HepG2 (cell line): Measurements from ENCODE around the gene ZNF48.

Experiments used
- CREB1 ChIP-seq, 2 experiments: fragments of 450-650 bp in 1 of 2; IDR thresholded peaks; 2 replicates each; pipeline ENCODE4 v1.6.1; 2016 to 2017; ENCODE audit warnings: control low read depth in 1 of 2, mild to moderate bottlenecking in 1 of 2, missing compliant biosample characterization in 1 of 2, missing genetic modification characterization in 1 of 2
- EP300 ChIP-seq, 3 experiments: sonication (generic) in 1 of 3; formaldehyde crosslinking in 1 of 3; IDR thresholded peaks; 2 replicates each; pipeline versions ENCODE4 v1.5.1 to v1.6.1; 2011 to 2020; ENCODE audit warnings: low read depth in 2 of 3, low read length in 2 of 3, borderline replicate concordance in 1 of 3, improper control_type of control experiment in 1 of 3, mild to moderate bottlenecking in 1 of 3, missing genetic modification reagents in 1 of 3, moderate library complexity in 1 of 3
- RXRA ChIP-seq: sonication (generic); formaldehyde crosslinking; IDR thresholded peaks from 2 replicates; pipeline ENCODE4 v1.5.1; 2020; ENCODE audit warnings: missing genetic modification reagents
- ZNF33B ChIP-seq: sonication (generic); formaldehyde crosslinking; IDR thresholded peaks from 2 replicates; pipeline ENCODE4 v1.5.1; 2020; ENCODE audit warnings: mild to moderate bottlenecking, missing genetic modification reagents

GRCh38 chr16:30401768-30402425 lies 6.7 kb downstream of the ZNF48 start:
- TF ChIP-seq CREB1 (IDR thresholded peaks at IDR 0.05) = no peak
- TF ChIP-seq CREB1 (CRISPR knock-in tag; IDR thresholded peaks at IDR 0.05) = peak; percentile 67
- peak; percentile 45; the same call in 1 of the 2 replicates for TF ChIP-seq RXRA
- TF ChIP-seq ZNF33B (CRISPR knock-in tag) = no peak
- peak; percentile 33 to 77; a peak in 2 of 4 replicates for TF ChIP-seq EP300 (IDR thresholded peaks at IDR 0.05; ENCODE audit: low read depth in 2 of 2, low read length in 2 of 2)
- peak; percentile 40; the same call in 1 of the 2 replicates for TF ChIP-seq EP300 (CRISPR knock-in tag; IDR thresholded peaks at IDR 0.05; ENCODE audit: borderline replicate concordance)
